ENCODE results near the gene MRPS16.

MRPS16 gene

DNA sequence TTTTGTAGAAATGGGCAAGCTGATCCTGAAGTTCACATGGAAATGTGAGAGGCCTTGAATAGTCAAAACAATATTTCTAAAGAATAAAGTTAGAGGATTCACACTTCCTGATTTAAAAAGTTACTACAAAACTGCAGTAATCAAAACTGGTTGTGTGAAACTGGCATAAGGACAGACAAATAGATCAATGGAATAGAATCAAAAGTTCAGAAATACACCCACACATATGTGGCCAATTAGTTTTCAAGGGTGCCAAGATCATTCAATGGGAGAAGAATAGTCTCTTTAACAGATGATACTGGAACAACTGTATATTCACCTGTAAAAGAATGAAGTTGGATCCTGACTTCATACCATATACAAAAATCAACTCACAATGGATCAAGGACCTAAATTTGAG is 33.1 kb downstream of the MRPS16 start:
- H3K4me3 Mint-ChIP-seq, result no peak overlapping the region
- peaks cover 5% of the 10 kb centered on the region for H3K9me3 Mint-ChIP-seq
- no peaks in the 10 kb centered on the region for H3K27me3 Mint-ChIP-seq
- no peak overlapping the region for H3K27ac Mint-ChIP-seq
- no peak for ATAC-seq
- peaks cover 51% of the 10 kb centered on the region for H3K36me3 Mint-ChIP-seq
- no peaks in the 10 kb centered on the region for H3K4me1 Mint-ChIP-seq

DNA sequence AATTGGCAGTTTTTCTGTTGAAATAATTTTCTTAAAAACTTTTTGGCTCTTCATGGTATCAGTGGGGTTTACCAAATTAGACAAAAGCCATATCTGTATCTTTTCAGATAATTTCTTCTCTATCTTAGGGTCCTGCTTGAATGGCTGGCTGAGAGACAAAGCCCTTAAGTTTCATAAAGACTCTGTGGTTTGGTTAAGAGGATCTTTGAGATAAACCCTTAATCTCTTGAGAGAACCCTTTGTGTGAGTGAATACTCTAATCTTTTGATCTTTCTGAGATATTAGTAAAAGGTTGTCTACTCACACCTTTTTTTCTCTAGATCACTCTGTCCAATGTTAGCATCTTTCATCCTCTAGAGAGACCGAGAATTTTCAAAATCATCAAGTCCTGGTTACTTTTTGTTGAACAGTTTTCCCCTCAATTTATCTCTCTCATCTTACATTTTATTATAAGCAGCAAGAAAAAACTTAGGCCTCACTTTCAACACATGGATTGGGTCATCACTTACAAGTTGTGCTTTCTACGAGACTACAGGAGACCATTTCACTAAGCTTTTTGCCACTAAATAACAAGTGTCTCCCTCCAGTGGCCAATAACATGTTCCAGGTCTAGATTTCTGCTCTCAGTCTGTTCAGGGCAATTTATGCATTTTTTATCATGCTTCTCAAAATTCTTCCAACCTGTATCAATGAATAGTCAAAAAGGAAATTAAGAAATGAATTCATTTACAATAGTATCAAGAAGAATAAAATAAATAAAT is 33.8 kb downstream of the MRPS16 start:
- Mint-ChIP-seq H3K27ac (no peak overlapping the region), H3K27me3 (no peaks in the 10 kb centered on the region), H3K4me1 (no peaks in the 10 kb centered on the region), H3K4me3 (no peak overlapping the region), H3K36me3 (peaks cover 58% of the 10 kb centered on the region), H3K9me3 (peaks cover 5% of the 10 kb centered on the region)
- ATAC-seq, result no peak

DNA sequence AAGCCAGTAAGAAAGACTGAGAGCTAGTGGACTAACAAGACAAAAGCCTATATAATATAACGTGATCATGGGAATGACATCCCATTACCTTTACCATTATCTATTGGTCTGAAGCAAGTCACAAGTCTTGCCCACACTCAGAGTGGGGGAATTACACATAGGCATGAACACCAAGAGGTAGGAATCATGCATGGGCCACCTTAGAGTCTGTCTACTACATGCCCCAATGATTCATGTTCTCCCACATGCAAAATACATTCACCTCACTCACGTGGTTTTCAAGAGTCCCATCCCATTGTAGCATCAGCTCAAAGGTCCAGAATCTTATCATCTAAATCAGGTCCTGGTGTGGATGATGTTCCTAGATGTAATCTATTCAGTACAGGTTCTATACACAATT is 34.8 kb downstream of the MRPS16 start:
- H3K27ac Mint-ChIP-seq, result no peak overlapping the region
- peaks cover 67% of the 10 kb centered on the region for H3K36me3 Mint-ChIP-seq
- no peak overlapping the region for H3K4me3 Mint-ChIP-seq
- H3K9me3 Mint-ChIP-seq, result peaks cover 5% of the 10 kb centered on the region
- ATAC-seq, result no peak
- H3K4me1 Mint-ChIP-seq, result no peaks in the 10 kb centered on the region
- no peaks in the 10 kb centered on the region for H3K27me3 Mint-ChIP-seq

DNA sequence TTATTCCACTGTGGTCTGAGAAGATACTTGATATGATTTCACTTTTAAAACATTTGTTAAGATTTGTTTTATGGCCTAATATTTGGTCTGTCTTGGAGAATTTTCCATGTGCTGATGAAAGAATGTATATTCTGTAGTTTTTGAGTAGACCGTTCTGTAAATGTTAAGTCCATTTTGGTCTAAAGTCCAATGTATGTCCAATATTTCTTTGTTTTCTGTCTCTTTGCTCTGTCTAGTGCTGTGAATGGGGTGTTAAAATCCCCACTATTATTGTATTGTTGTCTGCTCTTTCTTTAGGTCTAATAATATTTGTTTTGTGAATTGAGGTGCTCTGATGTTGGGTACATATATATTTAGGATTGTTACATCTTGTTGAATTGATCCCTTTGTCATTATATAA is 36.7 kb downstream of the MRPS16 start:
- H3K27me3 Mint-ChIP-seq, result no peaks in the 10 kb centered on the region
- no peak overlapping the region for H3K27ac Mint-ChIP-seq
- H3K4me3 Mint-ChIP-seq, result no peak overlapping the region
- H3K36me3 Mint-ChIP-seq, result peaks cover 57% of the 10 kb centered on the region
- no peaks in the 10 kb centered on the region for H3K4me1 Mint-ChIP-seq
- ATAC-seq, result no peak
- H3K9me3 Mint-ChIP-seq, result peaks cover 5% of the 10 kb centered on the region

DNA sequence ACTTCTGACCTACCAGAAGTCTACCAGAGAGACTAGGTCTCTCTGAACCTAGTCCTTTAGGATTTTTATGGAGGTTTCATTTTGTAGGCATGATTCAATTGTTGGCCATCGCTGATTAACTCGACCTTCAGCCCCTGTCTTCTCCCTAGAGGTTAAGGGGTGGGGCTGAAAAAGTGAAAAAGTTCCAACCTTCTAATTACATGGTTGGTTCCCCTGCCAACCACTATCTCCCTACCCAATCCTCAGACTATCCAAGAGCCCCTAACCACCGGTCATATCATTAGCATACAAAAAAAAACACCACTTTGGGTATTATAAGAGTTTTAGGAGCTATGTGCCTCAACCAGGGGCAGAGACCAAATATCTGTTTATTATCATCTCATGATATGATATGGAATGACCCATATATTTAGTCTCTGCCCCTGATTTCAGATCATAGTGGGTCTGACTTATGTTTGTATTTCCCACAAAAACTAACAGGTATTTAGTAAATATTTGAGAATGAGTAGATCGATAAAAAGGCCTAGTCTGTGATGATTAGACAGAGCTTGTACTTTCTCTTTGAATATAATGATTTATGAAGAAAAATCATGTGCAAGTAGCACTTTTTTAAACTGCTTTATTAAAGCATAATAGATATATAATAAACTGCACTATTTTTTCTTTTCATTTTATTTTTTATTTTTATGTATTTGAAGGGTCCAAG is 41.2 kb downstream of the MRPS16 start:
- Mint-ChIP-seq H3K36me3 (peaks cover 44% of the 10 kb centered on the region), H3K4me1 (no peaks in the 10 kb centered on the region), H3K27me3 (no peaks in the 10 kb centered on the region), H3K9me3 (peaks cover 5% of the 10 kb centered on the region), H3K27ac (no peak overlapping the region), H3K4me3 (no peak overlapping the region)
- no peak for ATAC-seq

DNA sequence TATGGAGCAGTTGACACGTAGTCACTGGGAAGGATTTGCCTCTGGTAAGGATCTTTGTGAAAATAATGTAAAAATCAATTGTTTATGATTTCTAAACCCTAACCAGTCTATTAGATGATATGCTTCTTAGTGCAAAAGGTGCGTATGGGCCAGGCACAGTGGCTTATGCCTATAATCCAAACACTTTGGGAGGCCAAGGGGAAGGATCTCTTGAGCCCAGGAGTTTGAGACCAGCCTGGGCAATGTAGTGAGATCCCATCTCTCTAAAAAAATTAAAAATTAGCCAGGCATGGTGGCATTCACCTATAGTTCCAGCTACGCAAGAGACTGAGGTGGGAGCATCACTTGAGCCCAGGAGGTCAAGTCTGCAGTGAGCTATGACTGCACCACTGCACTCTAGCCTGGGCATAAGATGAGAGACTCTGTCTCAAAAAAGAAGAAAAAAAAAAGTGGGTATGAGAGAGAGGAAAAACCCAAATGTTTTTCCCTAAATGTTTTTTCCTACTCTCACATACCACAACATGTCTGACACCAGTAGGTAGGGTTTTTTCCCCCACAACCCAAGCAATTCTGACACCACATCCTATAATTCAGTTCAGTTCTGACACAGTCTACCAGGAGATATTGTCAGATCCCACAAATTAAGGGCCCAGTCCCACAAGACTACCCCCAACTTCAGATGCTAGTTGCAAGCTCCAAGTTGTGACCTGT is 41.9 kb downstream of the MRPS16 start:
- no peaks in the 10 kb centered on the region for H3K4me1 Mint-ChIP-seq
- peaks cover 44% of the 10 kb centered on the region for H3K36me3 Mint-ChIP-seq
- no peak for ATAC-seq
- H3K27me3 Mint-ChIP-seq, result no peaks in the 10 kb centered on the region
- H3K27ac Mint-ChIP-seq, result no peak overlapping the region
- H3K4me3 Mint-ChIP-seq, result no peak overlapping the region
- H3K9me3 Mint-ChIP-seq, result peaks cover 6% of the 10 kb centered on the region

DNA sequence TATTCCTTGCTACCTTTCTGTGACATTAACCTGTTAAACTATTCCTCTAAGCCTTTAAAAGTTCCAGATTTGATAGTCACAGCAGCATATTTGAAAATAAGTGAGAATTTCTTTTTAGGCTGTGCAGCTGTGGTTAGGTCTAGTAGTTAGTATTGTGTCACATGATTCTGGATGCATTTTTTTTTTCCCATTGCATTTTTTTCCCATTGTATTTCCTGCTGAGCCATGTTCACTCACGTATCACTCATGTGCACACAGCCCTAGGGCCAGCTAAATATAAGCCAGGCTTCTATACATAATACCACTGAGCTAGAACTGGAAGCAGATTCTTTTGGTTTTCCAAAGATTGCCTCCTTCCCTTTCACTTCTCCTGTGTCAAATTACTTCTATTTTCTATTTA is 42.7 kb downstream of the MRPS16 start:
- H3K9me3 Mint-ChIP-seq, result peaks cover 6% of the 10 kb centered on the region

DNA sequence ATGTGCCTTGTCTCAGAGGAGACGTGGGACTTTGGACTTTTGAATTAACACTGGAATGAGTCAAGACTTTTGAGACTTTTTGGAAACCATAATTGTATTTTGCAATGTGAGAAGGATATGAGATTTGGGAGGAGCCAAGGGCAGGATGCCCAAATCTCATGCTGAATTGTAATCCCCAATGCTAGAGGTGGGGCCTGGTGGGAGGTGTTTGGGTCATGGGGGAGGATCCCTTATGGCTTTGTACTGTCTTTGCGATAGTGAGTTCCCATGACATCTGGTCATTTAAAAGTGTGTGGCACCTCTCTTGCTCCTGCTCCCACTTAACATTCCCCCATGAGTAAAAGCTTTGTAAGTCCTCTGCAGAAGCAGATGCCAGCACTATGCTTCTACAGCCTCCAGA is 44.6 kb downstream of the MRPS16 start:
- Mint-ChIP-seq H3K27ac (no peak overlapping the region), H3K9me3 (peaks cover 6% of the 10 kb centered on the region), H3K4me3 (no peak overlapping the region), H3K36me3 (peaks cover 23% of the 10 kb centered on the region), H3K27me3 (no peaks in the 10 kb centered on the region), H3K4me1 (no peaks in the 10 kb centered on the region)
- ATAC-seq, result no peak

More for the DNA sequence above, 42.7 kb downstream of the MRPS16 start:
- no peak overlapping the region for H3K27ac Mint-ChIP-seq
- no peaks in the 10 kb centered on the region for H3K27me3 Mint-ChIP-seq
- no peaks in the 10 kb centered on the region for H3K4me1 Mint-ChIP-seq
- no peak overlapping the region for H3K4me3 Mint-ChIP-seq
- no peak for ATAC-seq
- H3K36me3 Mint-ChIP-seq, result peaks cover 37% of the 10 kb centered on the region

DNA sequence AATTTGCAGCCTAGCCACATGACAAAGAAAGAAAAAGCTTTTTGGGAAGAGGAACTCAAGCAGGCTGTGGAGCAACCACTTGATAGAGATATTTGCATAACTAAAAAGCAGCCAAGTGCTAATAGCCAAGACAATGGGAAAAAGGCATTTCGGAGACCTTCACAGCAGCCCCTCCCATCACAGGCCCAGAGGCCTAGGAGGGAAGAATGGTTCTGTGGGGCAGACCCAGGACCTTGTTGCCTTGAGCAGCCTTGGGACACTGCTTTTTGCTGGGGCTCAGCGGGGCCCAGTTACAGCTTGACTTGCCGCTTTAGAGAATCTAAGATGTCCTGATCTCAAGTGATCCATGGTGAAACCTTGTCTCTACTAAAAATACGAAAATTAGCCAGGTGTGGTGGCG is 46.1 kb downstream of the MRPS16 start:
- Mint-ChIP-seq H3K4me1 (no peaks in the 10 kb centered on the region), H3K27me3 (no peaks in the 10 kb centered on the region), H3K9me3 (peaks cover 6% of the 10 kb centered on the region), H3K4me3 (no peak overlapping the region), H3K36me3 (peaks cover 23% of the 10 kb centered on the region), H3K27ac (no peak overlapping the region)
- ATAC-seq, result no peak

DNA sequence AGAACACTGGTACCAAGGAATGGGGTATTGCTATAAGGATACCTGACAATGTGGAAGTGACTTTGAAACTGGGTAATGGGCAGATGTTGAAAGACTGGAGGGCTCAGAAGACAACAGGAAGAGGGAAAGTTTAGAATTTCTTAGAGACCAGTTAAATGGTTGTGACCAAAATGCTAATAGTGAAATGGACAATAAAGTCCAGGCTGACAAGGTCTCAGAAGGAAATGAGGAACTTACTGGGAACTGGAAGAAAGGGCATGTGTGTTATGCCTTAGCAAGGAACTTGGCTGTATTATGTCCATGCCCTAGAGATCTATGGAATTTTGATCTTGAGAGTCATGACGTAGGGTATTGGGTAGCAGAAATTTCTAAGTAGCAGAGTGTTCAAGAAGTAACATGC is 46.6 kb downstream of the MRPS16 start:
- peaks cover 26% of the 10 kb centered on the region for H3K36me3 Mint-ChIP-seq
- no peak overlapping the region for H3K27ac Mint-ChIP-seq
- H3K27me3 Mint-ChIP-seq, result no peaks in the 10 kb centered on the region
- H3K9me3 Mint-ChIP-seq, result peaks cover 6% of the 10 kb centered on the region
- no peaks in the 10 kb centered on the region for H3K4me1 Mint-ChIP-seq
- ATAC-seq, result no peak
- H3K4me3 Mint-ChIP-seq, result no peak overlapping the region

DNA sequence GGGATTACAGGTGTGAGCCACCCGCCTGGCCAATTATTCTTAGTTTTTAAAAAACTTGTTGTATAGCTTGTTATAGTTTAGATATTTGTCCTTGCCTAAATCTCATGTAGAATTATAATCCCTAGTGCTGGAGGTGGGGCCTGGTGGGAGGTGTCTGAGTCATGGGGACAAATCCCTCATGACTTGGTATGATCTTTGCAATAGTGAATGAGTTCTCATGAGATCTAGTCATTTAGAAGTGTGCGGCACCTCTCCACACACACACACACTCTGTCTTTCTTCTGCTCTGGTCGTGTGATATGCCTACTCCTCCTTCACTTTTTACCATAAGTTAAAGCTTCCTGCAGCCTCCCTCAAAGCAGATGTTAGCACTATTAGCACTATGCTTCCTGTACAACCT is 47.4 kb downstream of the MRPS16 start:
- Mint-ChIP-seq H3K9me3 (peaks cover 6% of the 10 kb centered on the region), H3K4me3 (no peak overlapping the region), H3K27ac (no peak overlapping the region), H3K4me1 (no peaks in the 10 kb centered on the region), H3K27me3 (no peaks in the 10 kb centered on the region), H3K36me3 (peaks cover 34% of the 10 kb centered on the region)
- ATAC-seq, result no peak
